MG63 (cell line): ENCODE results near the gene NMB. TPM values are rescaled to one million over a fixed set of nuclear protein-coding genes. Genes with fewer than 3 reads are reported as not detected.
A peak's percentile ranks its signal among the peaks of the same experiment; 100 is the strongest.
"Not testable (repeated sequence)": the region's sequence is repeated elsewhere in the genome, so short reads cannot be mapped to it uniquely, and the experiment has no call there.

Source experiments
- DNase-seq: peaks from one replicate; pipeline ENCODE4 v3.0.0-alpha.2; 2020
- H3K27me3 ChIP-seq: fragments of 250-450 bp; sonication (Bioruptor Pico); 2 replicates; pipeline ENCODE4 v1.5.1; 2020; ENCODE audit warnings: mild to moderate bottlenecking, moderate library complexity
- H3K36me3 ChIP-seq: fragments of 250-450 bp; sonication (Bioruptor Pico); 2 replicates; pipeline ENCODE4 v1.5.1; 2020; ENCODE audit warnings: mild to moderate bottlenecking, moderate library complexity
- H3K4me3 ChIP-seq: fragments of 250-450 bp; sonication (Bioruptor Pico); 2 replicates; pipeline ENCODE4 v1.5.1; 2020; ENCODE audit warnings: mild to moderate bottlenecking, moderate library complexity
- H3K9me3 ChIP-seq: fragments of 250-450 bp; sonication (Bioruptor Pico); 2 replicates; pipeline ENCODE4 v1.5.1; 2020; ENCODE audit warnings: mild to moderate bottlenecking, moderate library complexity
- total RNA-seq: library from RNA; depleted of rRNA; stranded (reverse); fragments of >200 nt; shearing (Covaris generic); gene quantifications from 2 replicates; pipeline ENCODE4 v1.2.3, GENCODE V29; 2014; ENCODE audit warnings: low replicate concordance

The NMB gene
- total RNA-seq, 1 experiment from 2014 or later: not detected

GRCh38 chr15:84661001-84661400, 3.0 kb upstream of the NMB start:
- Histone ChIP-seq H3K36me3 (peaks cover 47% of the 10 kb centered on the region), H3K27me3 (no peaks in the 10 kb centered on the region), H3K4me3 (no peak overlapping the region), H3K9me3 (no peaks in the 10 kb centered on the region)
- no peak for DNase-seq

DNA sequence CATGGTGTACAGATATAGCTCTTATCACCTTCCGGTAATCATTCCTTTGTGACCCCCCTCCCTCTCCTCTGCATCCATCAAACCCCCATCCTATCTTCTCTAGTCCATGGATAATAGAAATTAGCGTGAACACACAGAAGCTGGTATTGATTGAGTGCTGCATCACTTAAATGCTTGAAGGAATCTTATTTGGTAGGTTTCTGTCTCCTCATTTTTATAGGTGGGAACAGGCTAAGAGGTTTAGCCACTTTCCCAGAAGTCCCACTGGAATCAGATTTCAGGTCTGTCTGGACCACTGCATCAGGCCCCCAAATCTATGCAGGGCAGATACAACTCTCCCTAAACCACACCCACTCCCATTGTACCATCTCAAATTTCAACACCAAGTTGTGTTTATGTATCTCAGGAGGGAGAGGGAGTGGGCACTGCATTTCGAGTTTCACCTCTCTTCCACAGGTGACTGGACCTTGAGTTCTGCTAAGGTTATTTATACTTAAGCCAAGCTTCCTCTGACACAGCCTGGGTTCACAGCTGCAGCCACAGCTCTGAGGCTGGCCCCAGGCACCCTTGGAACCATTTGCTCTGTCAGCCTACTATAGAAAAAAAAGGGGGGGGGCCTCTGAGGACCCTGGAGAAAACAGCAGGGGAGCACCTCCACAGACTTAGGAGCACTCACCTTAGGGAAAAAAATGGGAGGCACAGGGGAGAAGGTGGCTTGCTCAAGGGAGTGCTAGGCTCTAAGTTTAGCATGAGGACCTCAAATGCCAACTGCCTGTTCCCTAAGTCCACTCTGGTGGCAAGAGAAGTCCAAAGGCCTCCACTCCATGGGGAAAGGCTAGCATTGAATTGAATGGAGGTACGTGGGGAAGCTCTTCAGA, 2.1 kb upstream of the NMB start:
- no peak overlapping the region for H3K4me3 ChIP-seq
- DNase-seq: no peak
- no peaks in the 10 kb centered on the region for H3K9me3 ChIP-seq
- no peaks in the 10 kb centered on the region for H3K27me3 ChIP-seq
- peaks cover 39% of the 10 kb centered on the region for H3K36me3 ChIP-seq

DNA sequence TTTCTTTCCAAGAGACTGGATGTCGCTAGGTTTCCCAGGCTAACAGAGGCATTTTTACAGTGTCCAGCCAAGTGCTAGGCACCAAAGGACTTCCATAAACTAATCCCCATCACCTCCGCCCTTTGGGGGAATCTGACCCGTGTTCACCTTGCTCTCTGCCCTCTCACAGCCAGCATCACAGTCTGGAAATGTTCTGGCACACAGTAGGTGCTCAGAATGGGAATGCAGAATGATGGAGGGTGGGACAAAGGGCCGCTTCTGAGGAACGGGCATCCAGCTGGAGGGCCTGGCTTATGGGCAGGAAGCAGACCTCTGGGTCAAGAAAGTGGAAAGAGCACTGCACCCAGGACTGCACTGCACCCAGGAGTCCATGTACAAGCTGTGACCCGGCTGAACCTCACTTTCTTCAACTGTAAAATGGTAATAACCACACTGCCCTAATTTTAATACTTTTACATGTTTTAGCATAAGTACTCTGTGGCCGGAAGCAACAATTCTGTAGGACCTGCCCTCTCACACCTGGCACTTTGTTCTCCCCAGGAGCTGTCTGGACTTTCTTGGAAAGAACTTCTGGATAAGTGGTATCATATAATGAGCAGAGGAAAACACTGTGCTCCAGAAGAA, 901 bp upstream of the NMB start:
- Histone ChIP-seq H3K9me3 (no peaks in the 10 kb centered on the region), H3K4me3 (no peak overlapping the region), H3K36me3 (peaks cover 29% of the 10 kb centered on the region), H3K27me3 (no peaks in the 10 kb centered on the region)
- DNase-seq: no peak

GRCh38 chr15:84657748-84658079, 285 bp downstream of the NMB start:
- no peak for DNase-seq
- H3K4me3 ChIP-seq: no peak overlapping the region
- no peaks in the 10 kb centered on the region for H3K27me3 ChIP-seq
- H3K36me3 ChIP-seq: peaks cover 33% of the 10 kb centered on the region
- H3K9me3 ChIP-seq: no peaks in the 10 kb centered on the region

GRCh38 chr15:84656972-84657371, 1.0 kb downstream of the NMB start:
- Histone ChIP-seq H3K36me3 (peaks cover 40% of the 10 kb centered on the region), H3K9me3 (no peaks in the 10 kb centered on the region), H3K4me3 (no peak overlapping the region), H3K27me3 (no peaks in the 10 kb centered on the region)
- no peak for DNase-seq

DNA sequence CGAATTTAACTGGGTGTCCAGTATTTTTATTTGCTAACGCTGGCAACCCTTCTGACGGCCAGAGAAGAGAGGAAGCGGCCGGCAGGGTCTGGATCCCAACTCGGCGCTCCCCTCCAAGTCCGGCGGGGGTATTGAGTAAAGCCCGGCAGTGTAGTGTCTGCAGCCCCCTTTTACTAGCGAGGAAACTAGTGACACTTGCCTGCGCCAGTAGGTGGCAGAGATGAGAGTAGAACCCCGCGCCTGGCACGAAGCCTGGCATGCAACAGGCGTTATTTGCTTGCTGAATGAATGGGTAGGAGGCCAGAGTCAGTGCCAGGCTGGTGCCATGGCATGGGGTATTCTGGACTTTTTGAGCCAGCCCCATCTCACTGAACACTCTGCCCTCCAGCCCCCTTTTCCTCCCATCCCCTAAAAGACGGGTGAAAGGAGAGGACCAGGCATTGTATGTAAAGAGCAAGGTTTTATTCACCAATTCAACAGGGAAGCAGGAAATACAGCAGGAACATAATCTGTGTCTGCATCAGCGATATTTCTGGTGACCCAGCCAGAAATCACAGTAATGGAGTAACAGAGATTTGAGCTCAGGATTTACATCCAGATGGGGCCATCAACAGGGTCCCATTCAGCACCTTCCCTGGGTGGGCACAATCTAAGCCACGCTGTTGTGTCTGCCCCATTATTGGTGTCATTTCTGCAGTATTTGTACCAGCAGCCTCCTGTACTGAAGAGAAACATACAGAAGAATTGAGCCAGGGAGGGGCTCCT, 3.1 kb downstream of the NMB start:
- Histone ChIP-seq H3K9me3 (no peaks in the 10 kb centered on the region), H3K36me3 (peaks cover 52% of the 10 kb centered on the region), H3K4me3 (peak overlapping the region; percentile 85), H3K27me3 (no peaks in the 10 kb centered on the region)
- peak; percentile 85 for DNase-seq

GRCh38 chr15:84653910-84654688, 3.9 kb downstream of the NMB start, which contains the start of gene WDR73:
WDR73 (minus strand) TSS chr15:84654283; CDS start chr15:84654274, 9 bp downstream.
- Histone ChIP-seq H3K36me3 (peaks cover 57% of the 10 kb centered on the region), H3K9me3 (no peaks in the 10 kb centered on the region), H3K27me3 (no peaks in the 10 kb centered on the region), H3K4me3 (peak within 1 kb of the TSS; percentile 85)
- peak; percentile 95 for DNase-seq

GRCh38 chr15:84653584-84653909, 4.5 kb downstream of the NMB start:
- peaks cover 60% of the 10 kb centered on the region for H3K36me3 ChIP-seq
- peak overlapping the region; percentile 85 for H3K4me3 ChIP-seq
- no peaks in the 10 kb centered on the region for H3K9me3 ChIP-seq
- H3K27me3 ChIP-seq: no peaks in the 10 kb centered on the region
- no peak for DNase-seq

- Histone ChIP-seq H3K4me3 (no peak overlapping the region), H3K9me3 (no peaks in the 10 kb centered on the region), H3K36me3 (peaks cover 87% of the 10 kb centered on the region), H3K27me3 (no peaks in the 10 kb centered on the region)
- DNase-seq: no peak
These were observed 8.3 kb downstream of the NMB start for GRCh38 chr15:84649706-84650105.

DNA sequence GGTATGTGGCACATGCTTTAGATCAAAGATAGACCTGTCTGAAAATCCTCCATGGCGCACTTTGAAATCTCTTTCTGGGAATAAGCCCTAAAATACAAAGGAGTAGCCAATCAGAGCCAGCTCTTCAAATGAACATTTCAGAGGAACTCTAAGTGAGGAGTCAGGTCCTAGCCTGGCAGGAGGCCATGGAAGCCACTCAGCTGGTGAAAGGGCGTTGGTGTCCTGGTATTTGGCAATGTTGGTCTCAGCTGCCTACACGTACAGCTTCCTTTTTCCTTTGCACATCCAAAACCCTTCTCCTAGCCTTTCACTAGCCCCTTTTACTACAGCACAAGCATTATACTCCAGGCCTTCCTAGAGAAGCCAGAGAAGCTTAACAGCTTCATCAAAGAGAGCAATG, 9.5 kb downstream of the NMB start:
- DNase-seq: no peak
- peaks cover 93% of the 10 kb centered on the region for H3K36me3 ChIP-seq
- H3K9me3 ChIP-seq: no peaks in the 10 kb centered on the region
- no peak overlapping the region for H3K4me3 ChIP-seq
- H3K27me3 ChIP-seq: no peaks in the 10 kb centered on the region

GRCh38 chr15:84647726-84648125, 10.3 kb downstream of the NMB start:
- DNase-seq: no peak
- H3K9me3 ChIP-seq: no peaks in the 10 kb centered on the region
- H3K27me3 ChIP-seq: no peaks in the 10 kb centered on the region
- H3K36me3 ChIP-seq: peaks cover 93% of the 10 kb centered on the region
- no peak overlapping the region for H3K4me3 ChIP-seq

DNA sequence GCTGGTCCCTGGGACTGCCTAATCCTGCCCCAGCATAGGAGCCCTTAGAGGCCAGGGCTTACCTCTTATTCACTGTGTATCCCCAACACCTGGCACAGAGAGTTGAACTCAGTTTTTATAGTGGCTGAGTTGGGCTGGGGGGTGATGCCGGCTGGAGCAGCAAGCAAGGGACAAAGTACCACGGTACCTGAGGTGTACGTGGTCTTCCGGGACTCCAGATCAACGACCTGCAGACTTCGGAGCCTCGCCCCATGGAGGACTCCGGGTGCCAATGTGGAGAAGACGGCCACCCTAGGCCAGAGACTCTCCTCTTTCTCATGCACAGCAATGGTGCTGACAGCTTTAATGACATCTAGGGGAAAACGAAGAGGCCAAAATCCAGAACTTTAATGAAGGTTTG, 12.0 kb downstream of the NMB start:
- H3K36me3 ChIP-seq: peaks cover 91% of the 10 kb centered on the region
- H3K9me3 ChIP-seq: no peaks in the 10 kb centered on the region
- no peak for DNase-seq
- H3K27me3 ChIP-seq: no peaks in the 10 kb centered on the region
- no peak overlapping the region for H3K4me3 ChIP-seq

DNA sequence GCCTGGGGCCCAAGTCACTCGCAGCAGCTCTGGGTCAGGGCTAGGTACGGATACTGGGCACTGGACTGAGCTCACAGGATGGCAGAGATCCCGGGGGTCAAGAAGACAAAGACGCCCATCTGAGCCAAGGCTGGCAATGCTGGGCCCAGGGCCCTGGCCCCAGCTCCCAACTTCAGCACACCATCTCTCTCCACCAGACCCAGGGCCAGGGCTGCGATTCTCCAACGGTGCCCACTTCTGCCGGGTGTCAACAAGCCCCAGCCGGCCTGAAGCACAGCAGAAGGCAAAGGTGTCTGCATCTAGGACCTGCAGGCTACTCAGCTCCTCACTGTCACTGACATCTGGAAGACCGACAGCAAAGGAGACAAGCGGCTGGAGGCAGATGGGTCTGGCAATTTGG, 12.5 kb downstream of the NMB start:
- DNase-seq: no peak
- Histone ChIP-seq H3K9me3 (no peaks in the 10 kb centered on the region), H3K27me3 (no peaks in the 10 kb centered on the region), H3K4me3 (no peak overlapping the region), H3K36me3 (peaks cover 90% of the 10 kb centered on the region)

DNA sequence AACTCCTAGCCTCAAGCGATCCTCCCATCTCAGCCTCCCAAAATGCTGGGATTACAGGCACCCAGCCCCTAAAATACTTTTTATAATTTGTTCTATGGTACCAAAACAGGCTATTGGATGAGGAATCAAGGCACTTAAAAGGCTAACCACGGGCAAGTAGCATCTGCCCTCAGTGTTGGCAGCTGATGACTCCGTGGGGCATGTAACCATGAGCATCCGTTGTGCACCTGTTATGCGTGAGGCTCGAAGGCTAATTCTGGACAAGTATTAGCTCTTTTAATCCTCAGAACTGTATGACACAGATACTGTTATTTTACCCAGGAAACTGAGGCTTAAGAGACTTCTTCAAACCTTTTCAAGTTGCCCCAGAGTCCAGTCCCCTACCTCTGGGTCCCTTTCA, 14.2 kb downstream of the NMB start:
- H3K36me3 ChIP-seq: peaks cover 89% of the 10 kb centered on the region
- H3K9me3 ChIP-seq: no peaks in the 10 kb centered on the region
- no peak overlapping the region for H3K4me3 ChIP-seq
- no peaks in the 10 kb centered on the region for H3K27me3 ChIP-seq
- DNase-seq: no peak

DNA sequence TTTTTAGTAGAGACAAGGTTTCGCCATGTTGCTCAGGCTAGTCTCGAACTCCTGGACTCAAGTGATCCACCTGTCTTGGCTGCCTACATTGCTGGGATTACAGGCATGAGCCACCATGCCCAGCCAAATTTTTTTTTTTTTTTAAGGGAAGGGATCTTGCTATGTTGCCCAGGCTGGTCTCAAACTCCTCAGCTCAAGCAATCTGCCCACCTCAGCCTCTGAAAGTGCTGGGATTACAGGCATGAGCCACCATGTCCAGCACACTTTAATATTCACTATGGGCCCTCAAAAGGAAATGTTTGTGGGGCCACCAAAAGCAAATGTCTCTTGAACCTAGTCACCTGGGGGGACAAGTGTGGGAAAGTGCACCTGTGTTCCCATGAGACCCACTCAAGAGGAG, 15.4 kb downstream of the NMB start:
- not testable (repeated sequence) for DNase-seq, H3K9me3 ChIP-seq, H3K27me3 ChIP-seq, H3K4me3 ChIP-seq
- H3K36me3 ChIP-seq: peaks cover 77% of the 10 kb centered on the region

- not testable (repeated sequence) for H3K4me3 ChIP-seq, H3K27me3 ChIP-seq, H3K9me3 ChIP-seq, DNase-seq
- peaks cover 70% of the 10 kb centered on the region for H3K36me3 ChIP-seq
These were observed 16.1 kb downstream of the NMB start for GRCh38 chr15:84641871-84642270.

DNA sequence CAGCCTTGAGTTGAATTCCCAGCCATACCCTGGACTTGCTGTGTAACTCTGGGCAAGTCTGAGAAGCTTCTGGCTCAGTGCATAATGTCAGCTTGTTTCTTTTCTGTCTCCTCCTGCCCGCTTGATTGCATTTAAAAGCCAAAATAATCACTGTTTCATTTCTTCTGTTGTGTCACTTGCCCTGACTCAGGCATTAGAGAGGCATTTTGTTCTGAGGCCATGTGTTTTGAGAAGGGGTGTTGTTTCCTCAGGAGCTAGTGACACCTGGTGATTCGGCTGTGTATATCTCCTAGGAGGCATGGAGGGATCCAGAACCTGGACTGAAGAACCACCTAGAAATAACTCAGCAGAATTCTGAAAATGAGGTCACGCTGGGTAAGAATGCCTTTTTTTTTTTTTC, 19.9 kb downstream of the NMB start:
- no peaks in the 10 kb centered on the region for H3K27me3 ChIP-seq
- H3K4me3 ChIP-seq: no peak overlapping the region
- no peak for DNase-seq
- H3K36me3 ChIP-seq: peaks cover 42% of the 10 kb centered on the region
- no peaks in the 10 kb centered on the region for H3K9me3 ChIP-seq
